ENCODE measurements around the gene CCNJL. TPM values are rescaled to one million over a fixed set of nuclear protein-coding genes. Genes with fewer than 3 reads are reported as not detected.

CCNJL gene
- total RNA-seq, 6 experiments from 2014 or later, result not detected

Other genes starting within 250 kb of the CCNJL start
- 10 to 100 TPM; 11.3 to 12.7 (median 12.3) TPM for gene PWWP2A, start 193.1 kb downstream of the CCNJL start, total RNA-seq (2021; fragmentation: NEBNext Ultra II Directional; extraction: Animal tissue kit (Norgen Biotek cat#: 25700))
- gene FABP6, start 83.1 kb downstream of the CCNJL start, total RNA-seq (2021; fragmentation: NEBNext Ultra II Directional; extraction: Animal tissue kit (Norgen Biotek cat#: 25700)), result not detected
- 1 to 10 TPM in 5 of 6 experiments, under 1 TPM in 1; 0.76 to 2.9 (median 2.6) TPM for gene C1QTNF2, start 58.1 kb upstream of the CCNJL start, total RNA-seq (2021; fragmentation: NEBNext Ultra II Directional; extraction: Animal tissue kit (Norgen Biotek cat#: 25700))
- gene FAM200C, start 87.5 kb upstream of the CCNJL start, total RNA-seq (2021; fragmentation: NEBNext Ultra II Directional; extraction: Animal tissue kit (Norgen Biotek cat#: 25700)), result 1 to 10 TPM; 1.9 to 3.0 (median 2.6) TPM
- gene SLU7, start 106.5 kb upstream of the CCNJL start, total RNA-seq (2021; fragmentation: NEBNext Ultra II Directional; extraction: Animal tissue kit (Norgen Biotek cat#: 25700)), result 10 to 100 TPM; 32.1 to 47.3 (median 42.1) TPM
- 100 to 1,000 TPM in 5 of 6 experiments, 10 to 100 TPM in 1; 83.4 to 213 (median 194) TPM for gene PTTG1, start 109.3 kb upstream of the CCNJL start, total RNA-seq (2021; fragmentation: NEBNext Ultra II Directional; extraction: Animal tissue kit (Norgen Biotek cat#: 25700))

Measured in HFFc6 (cell line).